Body of pancreas (tissue), 4 donors: ENCODE results near the gene ASPN. TPM values are rescaled to one million over a fixed set of nuclear protein-coding genes. Genes with fewer than 3 reads are reported as not detected.

Experiments used
- ATAC-seq: fragments of 150-250 bp; one replicate; pipeline ENCODE4 v1.9.1; 2016
- DNase-seq, 4 donors: peaks; one replicate each; pipeline ENCODE4 v3.0.0-alpha.2; 2019
- H3K27ac ChIP-seq, 4 donors: fragments of 200-600 bp; sonication (generic); 1 replicate in 3 of 4; 2 replicates in 1 of 4; pipeline versions ENCODE4 v1.5.1 to v1.6.1; 2016 to 2019; ENCODE audit warnings: mild to moderate bottlenecking in 1 of 4, mixed read lengths in 1 of 4, moderate library complexity in 1 of 4
- H3K27me3 ChIP-seq, 2 donors: fragments of 200-600 bp; sonication (generic); one replicate each; pipeline ENCODE4 v1.6.0; 2016; ENCODE audit warnings: mild to moderate bottlenecking in 1 of 2
- H3K36me3 ChIP-seq, 2 donors: fragments of 200-600 bp; sonication (generic); replicated peaks in 1 of 2; 2 replicates each; pipeline ENCODE4 v1.5.1; 2016; ENCODE audit warnings: low read depth in 2 of 2; ENCODE audit not compliant: insufficient read depth in 1 of 2
- H3K4me1 ChIP-seq: fragments of 200-600 bp; sonication (generic); one replicate; pipeline ENCODE4 v1.6.0; 2016
- H3K4me3 ChIP-seq, 2 donors: fragments of 200-600 bp; sonication (generic); 1 replicate in 1 of 2; 2 replicates in 1 of 2; pipeline ENCODE4 v1.5.1; 2016 to 2019
- H3K9me3 ChIP-seq, 3 donors: fragments of 200-600 bp; sonication (generic); 1 replicate in 2 of 3; 2 replicates in 1 of 3; pipeline ENCODE4 v1.5.1; 2016
- POLR2A ChIP-seq, 3 donors: fragments of 450-650 bp; IDR thresholded peaks; one replicate each; pipeline ENCODE4 v1.6.1; 2016; ENCODE audit warnings: antibody characterized with exemption in 3 of 3, mild to moderate bottlenecking in 2 of 3
- WGBS, 2 donors: methylation state at CpG; one replicate each; pipeline ENCODE4 v1.1.5; 2017; 5-methylcytosine and 5-hydroxymethylcytosine counted together
- intact Hi-C: fragments of 100-400 bp; cut with DNase I; formaldehyde crosslinking; loops from one replicate; pipeline ENCODE4 v1.15.1; 2023
- total RNA-seq, 2 donors: library from RNA; depleted of rRNA; stranded (reverse); fragments of >200 nt; gene quantifications; one replicate each; pipeline ENCODE4 v1.1.0, GENCODE V29; 2016
- TF ChIP-seq, protein P1 (sequence below), 7 experiments: fragments of 450-650 bp in 4 of 7; fragments of 200-600 bp in 3 of 7; sonication (generic) in 3 of 7; IDR thresholded peaks; one replicate each; pipeline ENCODE4 v1.5.1; 2016 to 2019; ENCODE audit warnings: antibody characterized with exemption in 7 of 7

ASPN gene
- total RNA-seq, 2 donors from 2014 or later: 3.6 to 13.5 TPM

- no peaks in the 10 kb centered on the region for H3K27me3 ChIP-seq
- no peak overlapping the region for H3K4me3 ChIP-seq
- TF ChIP-seq, protein P1, sequence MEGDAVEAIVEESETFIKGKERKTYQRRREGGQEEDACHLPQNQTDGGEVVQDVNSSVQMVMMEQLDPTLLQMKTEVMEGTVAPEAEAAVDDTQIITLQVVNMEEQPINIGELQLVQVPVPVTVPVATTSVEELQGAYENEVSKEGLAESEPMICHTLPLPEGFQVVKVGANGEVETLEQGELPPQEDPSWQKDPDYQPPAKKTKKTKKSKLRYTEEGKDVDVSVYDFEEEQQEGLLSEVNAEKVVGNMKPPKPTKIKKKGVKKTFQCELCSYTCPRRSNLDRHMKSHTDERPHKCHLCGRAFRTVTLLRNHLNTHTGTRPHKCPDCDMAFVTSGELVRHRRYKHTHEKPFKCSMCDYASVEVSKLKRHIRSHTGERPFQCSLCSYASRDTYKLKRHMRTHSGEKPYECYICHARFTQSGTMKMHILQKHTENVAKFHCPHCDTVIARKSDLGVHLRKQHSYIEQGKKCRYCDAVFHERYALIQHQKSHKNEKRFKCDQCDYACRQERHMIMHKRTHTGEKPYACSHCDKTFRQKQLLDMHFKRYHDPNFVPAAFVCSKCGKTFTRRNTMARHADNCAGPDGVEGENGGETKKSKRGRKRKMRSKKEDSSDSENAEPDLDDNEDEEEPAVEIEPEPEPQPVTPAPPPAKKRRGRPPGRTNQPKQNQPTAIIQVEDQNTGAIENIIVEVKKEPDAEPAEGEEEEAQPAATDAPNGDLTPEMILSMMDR (IDR thresholded peaks at IDR 0.05): no peak
- no peak for TF ChIP-seq POLR2A (IDR thresholded peaks at IDR 0.05)
- 87 to 88% methylated on average over 2 of the region's 2 CpGs for WGBS, 2 donors
- ATAC-seq (no peak), DNase-seq (no peak)
- no peaks in the 10 kb centered on the region for H3K9me3 ChIP-seq
- intact Hi-C loops: no loop called here
- no peaks in the 10 kb centered on the region for H3K4me1 ChIP-seq
- no peaks in the 10 kb centered on the region for H3K36me3 ChIP-seq
- no peak overlapping the region for H3K27ac ChIP-seq
Observed at GRCh38 chr9:92520837-92521236, 38.5 kb upstream of the ASPN start.

DNA sequence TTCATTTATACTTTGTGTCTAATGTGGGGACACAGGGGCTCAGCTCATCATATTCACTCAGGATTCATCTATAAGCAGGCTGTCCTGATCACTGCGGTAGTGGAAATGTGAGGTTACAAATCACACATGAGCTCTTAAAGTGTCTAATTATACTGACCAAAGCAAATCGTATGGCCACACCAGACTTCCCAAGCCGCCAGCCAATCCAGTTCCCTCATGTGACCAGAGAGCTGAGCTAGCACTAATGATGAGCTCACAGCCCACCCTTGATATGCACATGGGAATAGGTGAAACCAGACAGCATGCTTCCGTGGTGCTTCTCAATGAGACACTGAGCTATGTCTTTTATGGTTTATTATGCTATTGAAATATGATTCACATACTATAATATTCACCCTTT lies 35.9 kb upstream of the ASPN start:
- ATAC-seq (no peak), DNase-seq (no peak)
- WGBS, 2 donors: 91 to 94% methylated on average over 4 of the region's 4 CpGs
- Histone ChIP-seq H3K27ac (no peak overlapping the region), H3K4me3 (no peak overlapping the region), H3K9me3 (no peaks in the 10 kb centered on the region), H3K36me3 (no peaks in the 10 kb centered on the region), H3K27me3 (no peaks in the 10 kb centered on the region), H3K4me1 (no peaks in the 10 kb centered on the region)
- intact Hi-C loops: no loop called here
- TF ChIP-seq, protein P1 (IDR thresholded peaks at IDR 0.05): no peak
- TF ChIP-seq POLR2A (IDR thresholded peaks at IDR 0.05): no peak

- TF ChIP-seq POLR2A (IDR thresholded peaks at IDR 0.05): no peak
- TF ChIP-seq, protein P1 (IDR thresholded peaks at IDR 0.05): no peak
- Histone ChIP-seq H3K4me3 (no peak overlapping the region), H3K36me3 (no peaks in the 10 kb centered on the region), H3K27ac (no peak overlapping the region), H3K27me3 (no peaks in the 10 kb centered on the region), H3K9me3 (no peaks in the 10 kb centered on the region), H3K4me1 (no peaks in the 10 kb centered on the region)
- intact Hi-C loops: no loop called here
- WGBS, 2 donors: 64 to 69% methylated on average over 3 of the region's 3 CpGs
- ATAC-seq (no peak), DNase-seq (no peak)
Observed at GRCh38 chr9:92517046-92517445, 34.7 kb upstream of the ASPN start.

DNA sequence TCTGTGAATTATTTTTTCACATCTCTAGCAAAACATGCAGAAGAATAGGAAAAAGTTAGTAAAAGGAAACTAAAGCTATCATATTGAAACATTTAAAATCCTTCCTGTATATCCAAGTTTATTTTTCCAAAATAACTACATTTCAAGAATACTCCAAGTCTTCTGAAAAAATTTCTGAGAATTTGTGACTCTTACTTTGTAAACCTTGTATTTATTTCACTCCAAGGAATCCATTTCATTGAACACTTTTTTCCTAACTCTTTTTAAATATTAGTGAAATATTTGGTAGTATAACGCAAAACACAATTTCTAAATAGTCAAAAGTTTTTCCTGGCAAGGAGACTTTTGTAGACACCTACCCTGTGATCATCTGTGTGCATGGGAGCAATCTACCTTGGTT lies 34.2 kb upstream of the ASPN start:
- ATAC-seq: no peak
- Histone ChIP-seq H3K27me3 (no peaks in the 10 kb centered on the region), H3K9me3 (no peaks in the 10 kb centered on the region), H3K36me3 (no peaks in the 10 kb centered on the region), H3K4me3 (no peak overlapping the region), H3K27ac (no peak overlapping the region), H3K4me1 (no peaks in the 10 kb centered on the region)
- TF ChIP-seq, protein P1 (IDR thresholded peaks at IDR 0.05): no peak
- no peak for TF ChIP-seq POLR2A (IDR thresholded peaks at IDR 0.05)
- intact Hi-C loops: no loop called here
- DNase-seq: no peak
- 90 to 100% methylated on average over 1 of the region's 1 CpG for WGBS, 2 donors

DNA sequence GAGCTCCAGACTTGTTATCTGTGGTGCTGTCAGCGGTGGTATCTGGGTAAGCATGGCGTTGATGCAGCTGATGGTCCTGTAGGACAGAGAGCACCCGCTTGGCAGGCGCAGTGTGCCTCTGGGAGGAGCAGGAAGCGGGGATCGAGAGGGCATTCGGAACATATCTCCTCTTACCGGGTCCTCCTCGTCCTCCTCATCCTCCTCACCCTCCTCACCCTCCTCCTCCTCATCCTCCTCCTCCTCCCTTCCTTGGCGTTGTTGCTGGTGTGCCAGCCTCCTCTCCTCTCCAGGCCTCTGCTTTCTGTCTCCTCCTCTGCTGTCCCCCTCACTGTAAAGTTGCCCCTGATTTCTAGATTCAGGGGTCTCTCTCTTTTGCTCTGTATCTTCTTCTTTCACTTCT lies 32.3 kb upstream of the ASPN start:
- no peaks in the 10 kb centered on the region for H3K36me3 ChIP-seq
- H3K4me1 ChIP-seq: no peaks in the 10 kb centered on the region
- H3K27ac ChIP-seq: no peak overlapping the region
- ATAC-seq: no peak
- no peak overlapping the region for H3K4me3 ChIP-seq
- intact Hi-C loops: no loop called here
- no peak for TF ChIP-seq POLR2A (IDR thresholded peaks at IDR 0.05)
- H3K27me3 ChIP-seq: no peaks in the 10 kb centered on the region
- no peaks in the 10 kb centered on the region for H3K9me3 ChIP-seq
- WGBS, 2 donors: 92 to 96% methylated on average over 10 of the region's 10 CpGs
- DNase-seq: no peak
